Tibial nerve (tissue), 4 donors: Measurements from ENCODE around the gene FGD2.
A peak's percentile ranks its signal among the peaks of the same experiment; 100 is the strongest.

Experiments used
- CTCF ChIP-seq, 5 experiments: fragments of 200-600 bp in 3 of 5; fragments of 450-650 bp in 2 of 5; sonication (generic) in 3 of 5; IDR thresholded peaks; one replicate each; pipeline ENCODE4 v1.5.1; 2016 to 2019; ENCODE audit warnings: antibody characterized with exemption in 5 of 5, mild to moderate bottlenecking in 3 of 5, moderate library complexity in 2 of 5
- EP300 ChIP-seq, 2 donors: sonication (generic); formaldehyde crosslinking; IDR thresholded peaks; one replicate each; pipeline ENCODE4 v1.6.1; 2017; ENCODE audit warnings: antibody characterized with exemption in 2 of 2, mild to moderate bottlenecking in 1 of 2

GRCh38 chr6:37048851-37049757 lies 43.6 kb downstream of the FGD2 start:
- TF ChIP-seq CTCF (IDR thresholded peaks at IDR 0.05) (no peak), EP300 (IDR thresholded peaks at IDR 0.05) (peak in 1 of 2 donors; percentile 27)
